KG1 (cell line): ENCODE results near the gene KLHL3.

ENCODE experiments used
- DNase-seq: peaks from one replicate; lab custom pipeline; 2025; lab: John Stamatoyannopoulos, UW

KLHL3 gene

GRCh38 chr5:137575847-137576246 lies 160.0 kb downstream of the KLHL3 start:
- no peak for DNase-seq

- DNase-seq, result no peak
Observed at GRCh38 chr5:137575211-137575610, 160.7 kb downstream of the KLHL3 start.

GRCh38 chr5:137573376-137573775 lies 162.5 kb downstream of the KLHL3 start:
- DNase-seq, result no peak

GRCh38 chr5:137572042-137572695 lies 163.7 kb downstream of the KLHL3 start:
- no peak for DNase-seq

- DNase-seq, result no peak
Observed at GRCh38 chr5:137570070-137570469, 165.8 kb downstream of the KLHL3 start.
